GM21447 (cell line): ENCODE measurements around the gene GFRA4.

Source experiments
- ATAC-seq: cut with Tn5 transposase; IDR thresholded peaks from one replicate; pipeline ENCODE4 v1.9.1; 2021; ENCODE audit not compliant: unreplicated experiment

Gene GFRA4

DNA sequence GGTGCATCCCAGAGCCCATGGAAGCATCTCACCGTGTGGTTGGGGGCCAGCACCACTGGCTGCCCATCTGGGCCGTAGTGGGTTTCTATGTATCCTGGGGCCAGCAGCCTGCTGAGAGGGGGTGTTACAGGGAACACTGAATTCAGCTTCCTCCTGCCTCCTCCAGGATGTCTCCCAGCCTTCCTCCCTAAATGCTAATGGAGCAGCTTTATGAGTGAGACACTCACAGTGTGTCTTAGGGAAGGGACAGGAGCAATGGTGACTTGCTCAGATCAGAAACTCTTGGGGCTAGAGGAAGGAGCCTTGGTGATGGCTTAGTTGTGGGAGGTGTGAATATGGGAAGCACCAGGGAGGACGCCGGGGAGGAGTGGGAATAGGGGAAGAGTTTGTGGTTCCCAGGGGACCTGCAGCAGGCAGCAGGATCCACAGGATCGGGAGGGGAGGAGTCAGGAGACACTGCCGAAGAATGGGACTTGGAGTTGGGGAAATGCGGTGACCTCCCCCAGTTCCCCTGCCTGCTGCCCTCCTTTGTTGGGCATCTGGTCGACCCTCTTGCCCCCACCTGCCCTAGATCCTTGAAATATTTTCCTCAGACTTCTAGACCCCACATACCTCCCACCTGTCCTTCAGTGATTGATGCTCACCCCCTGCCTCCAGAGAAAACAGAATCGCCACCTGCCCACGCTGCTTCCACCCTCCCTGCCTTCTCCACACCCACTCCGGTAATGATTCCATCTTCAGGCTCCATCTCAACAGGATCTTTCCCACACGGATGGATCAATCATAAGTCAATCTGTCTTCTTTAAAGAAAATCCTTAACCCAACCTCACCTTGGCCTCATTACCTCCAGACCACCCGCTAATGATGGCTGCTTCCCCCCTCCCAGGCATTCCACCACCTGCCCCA, 12.0 kb upstream of the GFRA4 start:
- no peak for ATAC-seq

DNA sequence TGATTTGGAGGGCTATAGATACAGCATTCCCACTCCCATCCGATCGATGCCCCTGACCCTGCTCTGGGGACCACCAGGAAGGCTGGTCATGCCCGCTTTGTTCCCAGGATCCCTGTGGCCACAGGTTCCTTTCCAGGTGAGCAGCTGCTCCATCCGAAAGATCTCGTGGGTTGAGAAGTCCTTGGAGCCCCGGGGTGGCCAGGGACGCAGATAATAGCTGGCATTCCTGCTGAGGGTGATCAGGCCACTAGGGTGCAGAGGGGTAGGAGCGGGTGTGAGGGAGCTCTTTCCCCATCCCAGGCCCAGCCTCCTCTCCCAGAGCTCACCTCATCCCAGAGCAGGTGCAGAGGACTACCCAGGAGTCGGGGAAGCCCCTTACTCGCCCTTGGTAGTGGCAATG, 11.2 kb upstream of the GFRA4 start:
- ATAC-seq: no peak

DNA sequence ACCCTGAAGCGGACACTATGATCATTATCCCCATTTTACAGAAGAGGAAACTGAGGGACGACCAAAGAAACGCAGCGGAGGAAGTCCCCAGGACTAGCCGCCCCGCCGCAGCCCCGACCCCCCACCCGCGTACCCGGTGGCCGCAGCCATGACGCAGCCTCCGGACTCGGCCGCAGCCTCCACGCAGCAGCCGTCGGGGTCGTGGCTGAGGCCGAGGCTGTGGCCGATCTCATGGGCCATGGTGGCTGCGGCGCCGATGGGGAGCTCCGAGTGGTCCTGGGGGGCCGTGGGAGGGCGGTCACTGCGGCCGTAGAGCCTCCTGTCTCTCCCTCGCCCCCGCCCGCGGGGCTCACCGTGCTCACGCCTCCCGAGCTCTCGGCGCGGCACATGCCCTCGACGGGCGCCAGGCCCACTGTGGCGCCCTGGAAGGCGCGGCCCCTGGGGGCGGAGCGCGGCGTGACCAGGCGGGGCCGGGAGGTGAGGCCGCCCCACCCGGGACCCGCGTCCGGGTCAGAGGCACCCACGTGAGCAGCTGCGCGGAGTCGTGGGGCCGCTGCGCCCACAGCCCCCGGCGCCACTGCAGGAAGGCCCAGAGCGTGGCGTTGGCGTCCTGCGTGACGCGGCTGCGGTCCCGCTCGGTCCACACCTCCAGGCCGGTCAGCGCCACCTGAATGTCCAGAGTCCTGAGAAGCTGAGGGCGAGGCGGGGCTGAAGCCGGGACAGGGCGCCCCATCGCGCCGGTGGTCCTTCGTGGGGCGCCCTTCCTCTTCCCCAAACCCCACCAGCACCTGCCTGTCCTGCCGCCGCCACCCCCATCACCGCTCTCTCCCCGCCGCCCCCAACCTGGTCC, 10.2 kb upstream of the GFRA4 start:
- no peak for ATAC-seq

DNA sequence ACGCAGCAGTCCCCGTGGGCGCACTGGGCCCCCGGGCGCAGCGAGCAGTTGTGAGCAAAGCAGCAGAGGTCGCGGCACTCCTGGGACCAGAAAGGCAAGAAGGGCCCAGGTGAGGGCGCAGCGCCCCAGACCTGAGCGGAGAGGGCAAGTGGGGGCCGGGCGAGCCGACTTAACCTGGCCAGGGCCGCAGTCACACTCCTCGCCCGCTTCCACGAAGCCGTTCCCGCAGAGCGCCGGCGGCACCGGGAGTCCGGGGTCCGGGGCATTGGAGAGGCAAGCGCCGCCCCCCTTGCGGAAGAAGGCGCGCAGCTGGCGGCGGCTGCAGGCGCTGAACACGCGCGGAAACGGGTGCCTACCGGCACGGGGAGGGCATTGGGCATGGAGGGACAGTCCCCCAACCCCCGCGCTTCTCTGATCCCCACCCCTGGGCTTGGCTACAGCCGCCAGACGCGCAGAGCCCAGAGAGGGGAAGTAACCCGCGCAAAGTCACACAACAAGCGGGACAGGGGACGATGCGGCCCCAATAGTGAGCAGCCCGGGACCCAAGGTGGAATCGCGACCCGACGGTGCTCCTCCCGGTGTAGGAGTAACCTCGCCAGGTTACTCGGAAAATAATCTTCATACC, 9.5 kb upstream of the GFRA4 start:
- no peak for ATAC-seq

DNA sequence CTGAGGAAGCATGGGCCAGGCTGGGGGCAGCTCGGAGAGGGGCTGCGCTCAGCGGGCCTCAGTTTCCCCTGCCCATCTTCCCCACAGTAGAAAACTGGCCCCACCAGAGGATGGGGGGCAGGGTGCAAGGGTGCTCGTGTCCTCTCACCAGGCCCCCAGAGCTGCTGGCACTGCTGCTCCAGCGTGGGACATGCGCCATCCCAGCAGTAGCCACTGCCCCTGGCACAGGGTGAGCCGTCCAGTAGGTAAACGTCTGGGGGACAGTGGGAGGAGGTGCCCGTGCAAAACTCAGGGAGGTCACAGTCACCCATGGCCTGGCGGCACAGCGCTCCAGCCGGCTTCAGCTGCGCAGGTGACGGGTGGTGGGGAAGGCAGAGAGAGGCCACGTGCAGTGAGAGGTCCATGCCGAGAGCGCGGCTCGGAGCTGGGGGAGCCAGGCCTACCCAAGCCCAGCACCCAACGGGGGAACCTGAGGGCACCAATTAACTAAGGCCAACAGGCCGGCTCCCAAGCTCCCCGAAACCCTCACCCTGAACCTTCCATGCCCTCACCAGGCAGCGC, 8.9 kb upstream of the GFRA4 start:
- ATAC-seq: no peak

DNA sequence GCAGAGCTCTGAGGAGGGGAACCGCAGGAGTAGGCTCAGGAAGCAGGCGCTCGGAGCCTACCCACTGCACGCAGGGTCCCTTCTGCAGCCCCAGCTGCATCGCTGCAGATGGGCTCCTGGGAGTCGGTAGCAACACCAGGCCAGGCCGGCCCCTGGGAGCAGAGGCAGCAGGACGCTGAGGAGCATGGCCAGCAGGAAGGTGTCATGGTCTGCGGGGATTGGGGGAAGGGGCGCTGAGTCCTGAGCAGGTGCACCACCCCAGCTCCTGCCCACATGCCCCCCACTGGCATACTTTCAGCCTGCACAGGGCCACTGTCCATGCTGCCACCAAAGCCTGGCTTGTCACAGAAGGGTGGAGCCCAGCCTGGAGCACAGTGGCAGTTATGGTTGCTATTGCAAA, 7.7 kb upstream of the GFRA4 start:
- ATAC-seq: no peak

DNA sequence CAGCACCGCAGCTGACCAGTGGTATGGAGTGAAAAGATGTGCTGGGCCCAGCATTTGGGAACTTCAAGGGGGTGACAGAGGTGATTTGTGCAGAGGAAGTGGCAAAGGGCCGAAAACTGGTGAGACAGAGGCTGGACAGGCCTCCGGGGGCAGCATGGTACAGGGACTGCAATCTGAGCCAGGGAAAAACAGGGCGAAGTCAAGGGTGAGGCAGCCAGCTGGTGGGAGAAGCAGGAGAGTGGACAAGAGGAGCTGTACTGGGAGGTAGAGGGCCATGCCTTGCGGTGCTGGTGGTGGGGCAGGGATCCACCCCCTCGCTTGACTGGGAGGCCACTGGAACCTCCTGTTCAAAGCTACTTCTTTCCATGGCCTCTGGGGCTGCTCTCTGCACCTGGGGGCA, 7.3 kb upstream of the GFRA4 start:
- no peak for ATAC-seq

DNA sequence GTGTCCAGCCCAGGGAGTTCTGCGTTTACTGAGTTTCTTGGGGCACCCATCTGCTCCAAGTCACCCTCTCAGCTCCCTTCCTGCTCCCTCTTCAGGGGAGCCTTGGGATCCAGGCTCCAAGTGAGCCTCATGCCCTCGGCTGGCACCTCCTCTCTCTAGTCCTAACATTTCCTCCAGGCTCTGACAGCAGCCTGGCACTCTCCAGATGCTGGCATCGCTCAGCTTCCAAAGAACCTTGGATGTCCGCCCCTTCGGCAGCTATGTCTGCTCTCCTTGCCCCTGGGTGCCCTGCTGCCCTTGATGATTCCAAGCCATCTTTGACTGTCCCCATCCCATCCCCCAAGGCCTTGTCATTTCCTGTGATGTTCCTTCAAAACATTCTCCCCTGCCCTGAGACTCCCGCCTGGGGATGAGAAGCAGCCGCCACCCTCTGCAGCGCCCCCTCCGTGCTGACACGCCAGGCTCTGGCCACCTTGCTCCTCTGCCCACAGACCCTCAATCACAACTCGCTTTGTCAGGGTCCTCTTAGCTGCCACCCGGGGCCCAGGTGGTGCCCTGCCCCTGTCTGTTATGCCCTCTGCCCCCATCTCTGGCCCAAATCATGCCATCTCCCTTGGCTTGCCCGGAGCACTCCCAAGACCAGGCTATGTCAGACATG, 6.6 kb upstream of the GFRA4 start:
- ATAC-seq: no peak

DNA sequence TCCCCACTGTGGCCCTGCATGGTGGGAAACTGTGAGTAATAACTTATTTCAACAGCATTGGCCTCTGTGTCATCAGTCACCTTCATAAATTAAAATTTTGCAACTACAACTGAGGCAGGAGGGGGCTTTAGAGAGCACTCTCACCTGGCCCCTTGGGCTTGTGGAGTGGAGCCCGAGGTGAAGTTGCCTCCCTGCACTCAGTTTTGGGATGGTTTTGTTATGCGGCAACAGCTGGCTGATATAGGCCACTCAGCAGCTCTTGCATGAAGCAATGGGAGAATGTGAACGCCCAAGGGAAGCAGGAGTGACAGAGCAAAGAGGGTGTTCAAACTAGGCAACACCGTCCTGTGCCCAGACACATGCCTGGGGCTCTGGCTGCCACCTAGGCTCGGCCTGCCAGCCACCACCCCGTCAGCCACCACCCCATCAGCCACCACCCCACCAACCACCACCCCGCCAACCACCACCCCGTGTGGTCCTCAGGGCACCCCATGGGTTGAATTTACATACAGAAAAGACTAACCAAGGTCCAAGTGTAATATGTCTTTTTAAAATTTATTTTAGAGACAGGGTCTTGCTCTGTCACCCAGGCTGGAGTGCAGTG, 4.3 kb upstream of the GFRA4 start:
- no peak for ATAC-seq

DNA sequence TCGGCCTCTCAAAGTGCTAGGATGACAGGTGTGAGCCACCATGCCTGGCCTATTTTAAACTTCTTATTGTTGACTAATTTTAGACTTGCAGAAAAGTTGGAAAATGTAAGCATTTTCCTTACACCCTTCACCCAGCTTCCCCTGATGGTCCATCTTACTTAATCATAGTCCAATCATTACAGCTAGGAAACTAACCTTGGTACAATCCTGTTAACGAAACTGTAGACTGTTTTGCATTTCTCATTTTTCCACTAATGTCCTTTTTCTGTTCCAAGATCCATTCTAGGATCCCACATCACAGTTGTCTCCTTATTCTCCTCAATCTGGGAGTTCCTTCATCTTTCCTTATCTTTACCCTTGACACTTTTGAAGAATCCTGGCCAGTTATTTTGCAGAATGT, 659 bp upstream of the GFRA4 start:
- no peak for ATAC-seq

DNA sequence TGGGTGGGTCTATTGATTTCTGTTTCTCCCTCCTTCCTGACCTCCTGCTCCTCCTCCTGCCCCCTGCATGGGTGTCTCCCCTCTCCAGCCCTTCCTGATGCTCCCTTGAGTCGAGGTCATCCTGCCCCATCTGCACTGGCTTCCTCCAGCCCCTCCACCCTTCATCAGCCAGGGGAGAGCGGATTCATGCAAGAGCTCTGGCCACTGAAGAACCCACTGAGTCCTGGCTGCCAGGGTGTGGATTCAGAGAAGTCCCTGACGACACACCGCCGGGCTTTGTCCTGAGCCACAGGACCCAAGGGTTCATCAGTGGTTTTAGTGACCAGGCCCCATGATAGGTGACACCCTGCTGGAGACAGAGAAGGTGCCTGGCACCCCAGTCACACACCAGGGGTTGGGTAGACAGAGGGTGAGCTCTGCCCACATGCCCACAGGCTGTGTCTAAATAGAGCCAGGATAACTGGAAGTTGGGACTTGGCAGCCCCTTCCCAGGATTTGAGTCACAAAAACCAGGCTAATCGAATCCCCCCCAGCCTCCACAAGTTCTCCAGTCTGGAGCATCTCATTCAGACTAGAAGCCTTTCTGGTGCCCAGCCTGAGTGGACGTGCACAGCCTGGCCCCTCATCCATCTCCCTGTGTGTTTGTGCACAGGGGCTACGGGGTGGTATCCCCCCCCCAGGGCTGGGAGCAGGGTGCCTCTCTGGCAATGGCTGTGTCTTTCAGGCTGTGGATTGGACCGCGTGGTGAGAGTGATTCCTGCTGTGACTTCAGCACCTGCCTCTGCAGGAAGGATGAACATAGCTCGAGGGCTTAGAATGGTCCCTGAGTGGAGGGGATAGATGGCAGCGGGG, 1.2 kb downstream of the GFRA4 start:
- ATAC-seq: no peak

DNA sequence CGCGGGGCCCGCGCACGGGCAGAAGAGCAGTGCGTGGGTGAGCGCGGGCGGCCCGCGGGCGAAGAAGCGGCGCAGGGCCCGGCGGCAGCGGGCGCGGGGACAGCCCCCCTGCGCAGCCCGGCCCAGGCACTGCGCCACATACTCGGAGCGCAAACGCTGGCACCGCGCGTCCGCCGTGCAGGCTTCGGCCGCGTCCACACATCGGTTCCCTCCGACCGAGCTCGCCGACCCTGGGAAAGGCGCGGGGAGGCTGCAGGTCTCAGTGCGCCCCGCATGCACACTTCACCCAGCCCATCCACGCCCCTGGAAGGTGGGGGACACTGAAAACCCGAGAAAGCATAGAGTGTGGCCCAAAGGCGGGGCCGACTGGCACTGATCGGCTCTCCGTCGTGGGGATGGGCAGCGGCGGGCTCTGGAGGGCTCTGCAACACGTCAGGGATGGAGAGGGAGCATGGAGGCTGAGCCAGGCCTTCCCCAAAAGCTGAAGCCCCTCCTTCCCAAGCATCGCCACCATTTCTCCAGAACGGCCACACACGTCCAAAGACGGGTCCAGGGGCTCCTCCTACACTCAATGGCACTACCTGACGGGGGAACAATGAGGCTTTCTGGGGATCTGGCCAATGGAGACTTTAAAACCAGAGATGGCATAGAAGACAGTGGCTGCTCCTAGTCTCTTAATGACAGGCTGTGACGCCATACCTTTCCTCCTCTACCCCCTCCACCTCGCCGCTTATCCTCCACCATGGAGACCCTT, 2.0 kb downstream of the GFRA4 start:
- ATAC-seq: no peak

DNA sequence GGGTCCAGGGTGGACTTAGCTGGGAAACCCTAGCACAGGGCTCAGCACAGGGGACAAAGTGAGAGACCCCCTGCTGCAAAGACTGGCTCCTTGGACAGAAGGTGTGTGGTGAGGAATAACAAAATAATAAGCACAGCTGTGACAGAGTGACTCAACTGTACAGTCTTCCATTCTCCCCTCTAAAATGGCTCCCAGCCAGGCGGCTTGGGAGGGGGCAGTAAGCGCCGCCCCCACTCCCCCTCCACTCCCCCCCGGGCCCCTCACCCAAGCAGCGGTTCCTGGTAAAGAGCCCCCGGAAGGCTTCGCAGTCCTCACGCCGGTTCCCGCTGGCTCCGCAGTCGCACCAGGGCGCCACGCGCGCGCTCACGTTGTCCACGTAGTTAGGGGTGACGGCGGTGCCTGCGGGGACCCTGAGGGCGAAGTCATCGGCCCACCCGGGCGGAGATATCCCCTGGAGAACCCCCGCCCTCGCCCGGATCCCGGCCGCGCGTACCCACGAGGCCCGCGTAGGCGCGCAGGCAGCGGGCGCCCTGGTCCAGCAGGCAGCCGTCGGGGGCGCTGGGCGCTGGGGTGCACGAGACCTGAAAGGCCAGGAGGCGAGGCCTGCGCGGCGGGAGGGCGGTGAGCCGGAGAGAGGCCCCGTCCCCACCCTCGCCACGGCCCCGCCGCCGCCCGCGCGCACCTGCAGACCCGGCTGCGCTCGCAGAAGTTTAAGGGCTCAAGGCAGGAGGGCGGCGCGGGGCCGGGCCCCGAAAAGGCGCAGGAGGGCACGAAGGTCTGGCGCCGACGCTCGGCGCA, 2.7 kb downstream of the GFRA4 start:
- no peak for ATAC-seq

DNA sequence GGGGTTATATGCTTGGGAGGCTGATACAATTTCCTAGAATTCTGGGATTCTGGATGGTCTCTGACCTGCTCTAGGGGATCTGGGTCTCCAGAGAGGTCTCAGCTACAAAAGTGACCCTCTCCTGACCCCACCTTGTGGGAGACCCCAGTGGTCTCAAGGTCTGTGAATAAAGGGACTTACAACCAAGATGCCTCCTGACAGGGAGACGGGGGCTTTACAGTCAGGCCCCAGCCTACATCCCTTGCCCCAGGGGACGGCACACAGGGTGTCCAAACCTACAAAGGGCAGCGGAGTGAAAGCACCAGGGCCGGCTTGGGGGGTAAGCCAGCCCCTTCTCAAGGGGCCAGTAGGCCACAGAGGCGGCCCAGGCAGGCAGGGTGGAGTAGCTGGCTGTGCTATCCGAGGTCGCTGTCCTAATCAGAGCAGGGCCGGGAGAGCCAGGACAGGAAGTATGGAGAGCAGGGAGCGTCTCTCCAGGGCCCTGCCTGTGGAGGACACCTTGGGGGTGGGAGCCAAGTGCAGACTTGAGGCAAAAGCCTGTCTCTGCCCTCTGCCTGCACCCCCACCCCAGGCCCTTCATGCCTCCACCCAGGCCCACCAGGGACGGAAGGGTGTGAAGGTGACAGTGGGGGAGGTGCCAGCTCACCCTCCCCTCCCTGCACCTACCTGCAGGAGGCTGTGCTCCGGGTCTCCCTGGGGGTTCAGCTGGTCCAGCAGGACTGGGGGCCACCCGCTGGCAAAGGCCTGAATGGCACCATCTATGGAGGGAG, 3.5 kb downstream of the GFRA4 start:
- ATAC-seq: no peak

DNA sequence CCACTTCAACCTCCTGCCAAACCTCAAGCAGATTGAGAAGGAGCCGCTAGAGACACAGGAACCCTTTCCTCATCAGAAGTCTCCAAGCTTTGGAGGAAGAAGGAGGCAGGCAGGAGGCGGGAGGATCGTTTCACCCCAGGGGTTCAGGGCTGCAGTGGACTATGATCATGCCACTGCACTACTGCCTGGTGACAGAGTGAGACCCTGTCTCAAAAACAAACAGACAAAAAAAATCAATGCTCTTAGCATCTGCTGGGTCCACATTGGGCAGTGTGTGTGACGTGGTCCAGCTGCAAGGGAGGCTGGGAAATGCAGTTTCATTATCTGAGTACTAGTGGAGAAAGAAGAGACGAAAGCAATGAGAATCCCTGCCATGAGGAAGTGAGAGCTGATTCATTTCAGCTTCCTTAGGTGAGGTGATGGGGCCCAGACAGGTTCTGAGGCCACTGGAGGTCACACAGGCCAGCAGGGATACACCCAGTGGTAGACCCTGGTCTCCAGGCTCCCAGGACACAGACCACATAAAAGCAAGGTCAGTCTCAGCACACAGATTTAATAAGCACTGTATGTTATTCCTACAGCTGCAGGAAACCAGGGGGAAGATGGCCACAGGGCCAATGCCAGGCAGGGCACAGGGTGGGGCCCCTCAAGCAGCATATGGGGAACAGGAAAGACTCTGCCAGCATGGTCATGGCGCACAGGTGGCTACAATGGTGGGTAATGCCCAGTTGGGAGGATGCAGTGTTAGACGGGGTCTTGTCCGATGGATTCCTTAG, 4.3 kb downstream of the GFRA4 start:
- peak; percentile 95 for ATAC-seq

DNA sequence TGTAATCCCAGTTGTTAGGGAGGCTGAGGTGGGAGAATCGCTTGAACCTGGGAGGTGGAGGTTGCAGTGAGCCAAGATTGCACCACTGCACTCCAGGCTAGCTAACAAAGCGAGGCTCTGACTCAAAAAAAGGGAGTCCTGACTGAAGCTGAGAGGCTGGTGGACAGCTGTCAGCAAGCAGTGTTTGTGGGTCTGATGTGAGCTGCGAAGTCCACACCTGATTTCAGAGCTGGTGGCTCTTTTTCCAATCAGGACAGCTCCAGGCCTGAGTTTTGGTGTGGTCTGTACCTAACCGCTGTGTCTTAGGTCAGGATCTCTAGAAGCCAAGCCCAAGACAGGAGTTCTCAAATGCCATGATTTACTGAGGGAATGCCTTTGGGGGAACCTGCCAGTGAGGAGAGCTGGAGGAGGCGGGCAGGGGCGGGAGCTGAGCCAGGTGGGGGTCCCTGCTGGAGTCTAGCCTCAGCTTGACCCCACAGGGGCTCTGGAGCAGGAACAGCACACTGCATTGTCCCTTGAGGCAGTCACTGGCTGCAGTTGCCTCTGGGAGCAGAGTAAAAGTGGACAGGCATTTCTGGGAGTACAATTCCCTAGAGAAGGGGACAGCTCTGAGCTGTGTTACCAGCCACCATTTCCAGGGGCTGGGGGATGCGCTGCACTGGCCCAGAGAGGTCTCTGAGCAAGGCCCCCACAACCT, 5.0 kb downstream of the GFRA4 start:
- no peak for ATAC-seq
